Colonic mucosa (tissue), 4 donors: ENCODE measurements around the gene SLC19A1. TPM values are rescaled to one million over a fixed set of nuclear protein-coding genes. Genes with fewer than 3 reads are reported as not detected.

Source experiments
- DNase-seq: peaks from one replicate; pipeline ENCODE4 v3.0.0-alpha.2; 2020
- H3K27ac ChIP-seq: fragments of 200-600 bp; one replicate; pipeline ENCODE4 v1.8.0; 2021
- H3K27me3 ChIP-seq: fragments of 200-600 bp; one replicate; pipeline ENCODE4 v1.8.0; 2021
- H3K36me3 ChIP-seq: fragments of 200-600 bp; one replicate; pipeline ENCODE4 v1.8.0; 2021
- H3K4me1 ChIP-seq: fragments of 200-600 bp; one replicate; pipeline ENCODE4 v1.8.0; 2021; ENCODE audit warnings: mild to moderate bottlenecking
- H3K4me3 ChIP-seq: fragments of 200-600 bp; one replicate; pipeline ENCODE4 v1.8.0; 2021
- H3K9ac ChIP-seq, 2 donors: one replicate each; pipeline ENCODE4 v1.7.0; 2013; ENCODE audit warnings: control low read depth in 2 of 2, low read depth in 2 of 2, low read length in 2 of 2
- H3K9me3 ChIP-seq: fragments of 200-600 bp; one replicate; pipeline ENCODE4 v1.8.0; 2021
- intact Hi-C: fragments of 100-400 bp; cut with DNase I; formaldehyde crosslinking; loops from one replicate; pipeline ENCODE4 v1.14.1; 2022
- microRNA-seq: library from miRNA; unstranded; fragments of <30 nt; microRNA quantifications from one replicate; pipeline ENCODE4, GENCODE V29; 2019
- total RNA-seq, 2 donors: library from RNA; stranded (reverse); fragmentation: NEBNext Ultra II Directional in 1 of 2; extraction: Animal tissue kit (Norgen Biotek cat#: 25700) in 1 of 2; gene quantifications; one replicate each; pipeline ENCODE4 v1.2.1, GENCODE V29; 2021
- TF ChIP-seq, protein P1 (sequence below): fragments of 200-600 bp; IDR thresholded peaks from one replicate; pipeline ENCODE4 v1.8.0; 2022; ENCODE audit warnings: antibody characterized with exemption, mild to moderate bottlenecking
- donor health status: healthy.
- donor health status: DM: no; HTN: no; CAD: no.
- donor health status: DM: no; HTN: no; CAD: no.

Gene SLC19A1
- total RNA-seq, 2 donors from 2014 or later, result 10.7 to 25.3 TPM

GRCh38 chr21:45448283-45448809 is 93.9 kb downstream of the SLC19A1 start:
- TF ChIP-seq, protein P1, sequence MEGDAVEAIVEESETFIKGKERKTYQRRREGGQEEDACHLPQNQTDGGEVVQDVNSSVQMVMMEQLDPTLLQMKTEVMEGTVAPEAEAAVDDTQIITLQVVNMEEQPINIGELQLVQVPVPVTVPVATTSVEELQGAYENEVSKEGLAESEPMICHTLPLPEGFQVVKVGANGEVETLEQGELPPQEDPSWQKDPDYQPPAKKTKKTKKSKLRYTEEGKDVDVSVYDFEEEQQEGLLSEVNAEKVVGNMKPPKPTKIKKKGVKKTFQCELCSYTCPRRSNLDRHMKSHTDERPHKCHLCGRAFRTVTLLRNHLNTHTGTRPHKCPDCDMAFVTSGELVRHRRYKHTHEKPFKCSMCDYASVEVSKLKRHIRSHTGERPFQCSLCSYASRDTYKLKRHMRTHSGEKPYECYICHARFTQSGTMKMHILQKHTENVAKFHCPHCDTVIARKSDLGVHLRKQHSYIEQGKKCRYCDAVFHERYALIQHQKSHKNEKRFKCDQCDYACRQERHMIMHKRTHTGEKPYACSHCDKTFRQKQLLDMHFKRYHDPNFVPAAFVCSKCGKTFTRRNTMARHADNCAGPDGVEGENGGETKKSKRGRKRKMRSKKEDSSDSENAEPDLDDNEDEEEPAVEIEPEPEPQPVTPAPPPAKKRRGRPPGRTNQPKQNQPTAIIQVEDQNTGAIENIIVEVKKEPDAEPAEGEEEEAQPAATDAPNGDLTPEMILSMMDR, result no peak
- no peak overlapping the region for H3K4me3 ChIP-seq
- no peak for DNase-seq
- H3K27me3 ChIP-seq, result no peaks in the 10 kb centered on the region
- no peak overlapping the region for H3K9ac ChIP-seq
- H3K27ac ChIP-seq, result no peak overlapping the region
- H3K36me3 ChIP-seq, result no peaks in the 10 kb centered on the region
- H3K9me3 ChIP-seq, result no peaks in the 10 kb centered on the region
- intact Hi-C loops, result no loop called here
- H3K4me1 ChIP-seq, result no peaks in the 10 kb centered on the region

Small RNAs within 50 kb of the gene (microRNA-seq; reads per million reads assigned to microRNA genes)
- not detected for gene MIR6815

Other genes with a start within 250 kb of the SLC19A1 start
- gene COL18A1, start 137.3 kb downstream of the SLC19A1 start, total RNA-seq, result 10 to 100 TPM in 1 of 2 donors, 1 to 10 TPM in 1; 8.4 to 22.3 TPM
- 1 to 10 TPM; 2.1 to 5.3 TPM for gene PCBP3, start 101.3 kb upstream of the SLC19A1 start, total RNA-seq